ENCODE measurements around the gene STT3A.

STT3A gene

DNA sequence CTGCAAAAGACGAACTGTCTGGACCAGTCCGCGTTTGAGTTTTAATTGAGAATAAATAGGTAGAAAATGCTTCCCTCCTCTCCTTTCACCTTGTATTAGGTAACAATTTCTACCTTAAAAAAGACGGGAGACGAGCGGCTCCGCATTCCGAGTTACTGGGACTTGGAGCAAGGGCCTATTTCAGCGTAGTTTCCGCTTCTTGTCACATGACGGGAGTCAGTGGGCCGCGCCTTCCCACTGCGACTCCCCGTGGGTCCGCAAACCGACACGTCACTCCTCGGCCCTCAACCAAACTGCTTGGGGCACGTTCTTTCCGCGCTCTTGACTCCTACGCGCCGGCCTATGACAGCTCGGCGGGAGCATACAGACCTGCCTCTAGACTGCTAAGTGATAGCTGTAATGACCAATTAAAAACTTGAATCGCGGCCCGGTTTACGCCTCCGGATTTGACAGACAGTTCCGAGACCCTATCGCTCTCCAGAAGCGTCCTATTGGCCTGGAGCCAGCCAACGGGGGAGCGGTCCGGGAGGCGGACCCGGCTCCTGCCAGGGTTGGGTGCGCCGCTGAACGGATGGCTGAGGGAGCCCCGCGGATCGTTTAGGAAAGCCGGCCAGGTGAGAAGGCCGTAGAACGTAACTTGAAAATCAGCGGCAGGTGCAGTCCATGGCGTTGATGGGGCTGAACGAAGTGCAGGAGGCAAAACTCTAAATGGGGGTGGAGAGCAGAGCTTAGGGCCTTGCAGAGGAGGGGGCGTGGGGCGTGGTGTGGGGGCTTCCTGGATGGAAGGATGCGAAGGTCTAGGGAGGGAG lies at the start of gene STT3A:
TSS of gene STT3A (plus strand) at position 548 of the 809 bp plus-strand sequence. CDS start 3,064 bp downstream, outside the sequence.
- TF ChIP-seq, protein P1, sequence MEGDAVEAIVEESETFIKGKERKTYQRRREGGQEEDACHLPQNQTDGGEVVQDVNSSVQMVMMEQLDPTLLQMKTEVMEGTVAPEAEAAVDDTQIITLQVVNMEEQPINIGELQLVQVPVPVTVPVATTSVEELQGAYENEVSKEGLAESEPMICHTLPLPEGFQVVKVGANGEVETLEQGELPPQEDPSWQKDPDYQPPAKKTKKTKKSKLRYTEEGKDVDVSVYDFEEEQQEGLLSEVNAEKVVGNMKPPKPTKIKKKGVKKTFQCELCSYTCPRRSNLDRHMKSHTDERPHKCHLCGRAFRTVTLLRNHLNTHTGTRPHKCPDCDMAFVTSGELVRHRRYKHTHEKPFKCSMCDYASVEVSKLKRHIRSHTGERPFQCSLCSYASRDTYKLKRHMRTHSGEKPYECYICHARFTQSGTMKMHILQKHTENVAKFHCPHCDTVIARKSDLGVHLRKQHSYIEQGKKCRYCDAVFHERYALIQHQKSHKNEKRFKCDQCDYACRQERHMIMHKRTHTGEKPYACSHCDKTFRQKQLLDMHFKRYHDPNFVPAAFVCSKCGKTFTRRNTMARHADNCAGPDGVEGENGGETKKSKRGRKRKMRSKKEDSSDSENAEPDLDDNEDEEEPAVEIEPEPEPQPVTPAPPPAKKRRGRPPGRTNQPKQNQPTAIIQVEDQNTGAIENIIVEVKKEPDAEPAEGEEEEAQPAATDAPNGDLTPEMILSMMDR (IDR thresholded peaks at IDR 0.05) = no peak
- H3K9me3 Mint-ChIP-seq = peaks cover 11% of the 10 kb centered on the region
- no peaks in the 10 kb centered on the region for H3K27me3 Mint-ChIP-seq (ENCODE audit: low read depth, poor library complexity)
- peaks cover 25% of the 10 kb centered on the region for H3K36me3 Mint-ChIP-seq (ENCODE audit: low read depth)
- peak within 1 kb of the TSS; percentile 99 for H3K4me3 Mint-ChIP-seq
- peak within 1 kb of the TSS; percentile 98 for H3K27ac Mint-ChIP-seq
- H3K4me1 Mint-ChIP-seq = peaks cover 45% of the 10 kb centered on the region
- peak; percentile 96 for DNase-seq

DNA sequence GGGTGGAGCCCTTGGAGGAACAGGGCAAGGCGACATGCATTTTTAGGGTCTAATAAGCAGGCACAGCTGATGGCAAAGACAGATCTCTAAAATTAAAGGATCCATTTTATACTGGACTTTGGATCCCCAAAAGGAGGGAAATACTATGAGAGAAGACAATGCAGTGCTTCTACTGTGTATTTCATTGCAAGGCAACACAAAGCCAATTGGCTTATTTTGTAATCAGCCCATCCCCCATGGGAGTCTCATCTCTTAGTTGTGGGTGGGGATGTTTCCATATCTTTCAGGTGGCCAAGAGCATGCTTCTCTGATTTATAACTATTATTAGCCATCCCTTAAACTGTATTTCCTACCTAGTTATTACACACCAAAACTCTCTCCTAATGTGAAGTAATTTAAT lies 41.9 kb upstream of the STT3A start:
- DNase-seq = no peak
- Mint-ChIP-seq H3K9me3 (peaks cover 56% of the 10 kb centered on the region), H3K36me3 (ENCODE audit: low read depth) (peaks cover 5% of the 10 kb centered on the region)

DNA sequence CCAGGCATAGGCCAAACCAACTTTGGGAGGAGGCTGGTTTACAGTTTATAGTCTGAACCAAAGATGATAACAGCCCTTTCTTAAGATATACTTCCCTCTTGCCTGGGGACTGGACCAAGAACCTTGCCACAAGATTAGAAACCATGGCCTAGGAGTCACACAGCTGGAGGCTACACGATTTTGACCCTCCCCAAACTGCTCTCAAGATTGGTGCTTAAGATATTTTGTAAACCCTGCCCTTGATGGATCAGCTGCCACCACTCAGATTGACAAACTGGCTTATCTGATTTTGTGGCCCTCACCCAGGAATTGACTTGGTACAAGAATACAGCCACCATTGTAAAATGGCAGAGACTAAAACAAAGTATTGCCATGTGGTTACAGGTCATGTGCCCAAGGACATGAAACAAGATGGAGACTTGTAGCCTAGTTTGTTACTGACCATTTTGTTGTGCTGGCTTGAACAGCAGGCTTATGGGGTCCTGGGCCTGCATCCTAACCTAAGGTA lies 40.8 kb upstream of the STT3A start:
- TF ChIP-seq, protein P1 (IDR thresholded peaks at IDR 0.05) = no peak
- Mint-ChIP-seq H3K36me3 (ENCODE audit: low read depth) (peaks cover 5% of the 10 kb centered on the region), H3K9me3 (peaks cover 60% of the 10 kb centered on the region), H3K4me1 (no peaks in the 10 kb centered on the region), H3K4me3 (no peak overlapping the region), H3K27me3 (ENCODE audit: low read depth, poor library complexity) (peaks cover 19% of the 10 kb centered on the region), H3K27ac (no peak overlapping the region)
- DNase-seq = no peak

More for the DNA sequence above, 41.9 kb upstream of the STT3A start:
- Mint-ChIP-seq H3K4me1 (no peaks in the 10 kb centered on the region), H3K4me3 (no peak overlapping the region), H3K27me3 (ENCODE audit: low read depth, poor library complexity) (peaks cover 16% of the 10 kb centered on the region), H3K27ac (no peak overlapping the region)
- TF ChIP-seq, protein P1 (IDR thresholded peaks at IDR 0.05) = no peak

DNA sequence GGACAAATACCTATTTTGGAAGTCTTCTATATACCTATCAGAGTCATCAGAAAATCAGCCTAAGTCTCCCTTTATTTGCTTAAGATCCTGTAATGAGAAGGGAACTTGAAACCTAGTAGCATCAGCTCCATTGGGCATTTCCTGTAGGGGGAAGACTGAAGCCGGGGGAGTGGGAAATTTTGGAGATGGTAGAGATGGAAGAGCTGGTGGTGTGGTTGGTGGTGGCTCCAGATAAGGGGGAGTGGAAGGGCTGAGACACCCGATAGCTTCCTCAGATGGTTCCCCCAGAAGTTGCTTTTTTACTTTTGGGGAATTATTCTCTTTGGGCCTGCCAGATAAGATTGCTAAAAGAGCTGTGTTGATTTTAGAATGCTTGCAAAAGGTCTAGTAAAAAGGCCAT lies 39.7 kb upstream of the STT3A start:
- no peaks in the 10 kb centered on the region for H3K4me1 Mint-ChIP-seq
- H3K4me3 Mint-ChIP-seq = no peak overlapping the region
- H3K27ac Mint-ChIP-seq = no peak overlapping the region
- TF ChIP-seq, protein P1 (IDR thresholded peaks at IDR 0.05) = no peak
- no peak for DNase-seq
- peaks cover 16% of the 10 kb centered on the region for H3K27me3 Mint-ChIP-seq (ENCODE audit: low read depth, poor library complexity)
- H3K36me3 Mint-ChIP-seq (ENCODE audit: low read depth) = peaks cover 5% of the 10 kb centered on the region
- peaks cover 64% of the 10 kb centered on the region for H3K9me3 Mint-ChIP-seq

DNA sequence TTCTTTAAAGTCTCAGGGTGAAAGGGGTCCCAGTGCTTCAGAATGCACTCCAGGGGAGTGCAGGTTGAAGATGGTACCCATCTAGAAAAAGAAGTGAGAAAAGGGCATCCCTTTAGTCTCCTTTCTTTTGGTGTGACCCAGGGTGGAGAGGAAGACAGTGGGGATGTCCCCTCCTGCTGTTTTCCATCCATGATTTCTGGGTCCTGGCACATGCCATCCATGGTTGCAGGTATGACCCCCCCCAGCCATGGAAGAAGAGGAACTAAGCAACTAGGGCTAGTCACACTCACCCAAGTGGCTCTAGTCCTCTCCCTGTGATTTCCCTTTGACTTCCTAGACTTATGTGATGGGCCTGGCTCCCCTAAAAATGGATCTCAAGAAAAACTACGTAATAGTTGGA lies 39.3 kb upstream of the STT3A start:
- peaks cover 5% of the 10 kb centered on the region for H3K36me3 Mint-ChIP-seq (ENCODE audit: low read depth)

More for the DNA sequence above, 39.3 kb upstream of the STT3A start:
- Mint-ChIP-seq H3K27me3 (ENCODE audit: low read depth, poor library complexity) (peaks cover 16% of the 10 kb centered on the region), H3K27ac (no peak overlapping the region), H3K4me3 (no peak overlapping the region), H3K9me3 (peaks cover 64% of the 10 kb centered on the region), H3K4me1 (no peaks in the 10 kb centered on the region)
- TF ChIP-seq, protein P1 (IDR thresholded peaks at IDR 0.05) = no peak
- no peak for DNase-seq
